GOT3 (cell line): ENCODE data around the gene AMN.

Source experiments
- DNase-seq: peaks from one replicate; lab custom pipeline; 2025; ENCODE audit warnings: mixed read lengths; lab: John Stamatoyannopoulos, UW

Gene AMN

GRCh38 chr14:102966681-102967505 is 44.4 kb downstream of the AMN start:
- DNase-seq: no peak

GRCh38 chr14:102967506-102967795 is 45.0 kb downstream of the AMN start:
- DNase-seq: no peak

GRCh38 chr14:102968306-102968705 is 45.8 kb downstream of the AMN start:
- DNase-seq: no peak

GRCh38 chr14:102969060-102969791 is 46.8 kb downstream of the AMN start:
- no peak for DNase-seq

GRCh38 chr14:102969901-102970300 is 47.4 kb downstream of the AMN start:
- DNase-seq: no peak

GRCh38 chr14:102970496-102970895 is 48.0 kb downstream of the AMN start:
- no peak for DNase-seq

- DNase-seq: no peak
Observed at GRCh38 chr14:102971314-102971713, 48.9 kb downstream of the AMN start.

- no peak for DNase-seq
Observed at GRCh38 chr14:102971836-102972606, 49.6 kb downstream of the AMN start.

- no peak for DNase-seq
Observed at GRCh38 chr14:102973706-102974285, 51.3 kb downstream of the AMN start.

GRCh38 chr14:102975662-102976061 is 53.2 kb downstream of the AMN start:
- DNase-seq: no peak

- no peak for DNase-seq
Observed at GRCh38 chr14:102977475-102977874, 55.0 kb downstream of the AMN start.

- DNase-seq: no peak
Observed at GRCh38 chr14:102979406-102979805, 56.9 kb downstream of the AMN start.

GRCh38 chr14:102980409-102980810 is 57.9 kb downstream of the AMN start:
- DNase-seq: no peak
